A673 (cell line): ENCODE measurements around the gene MPRIP. TPM values are rescaled to one million over a fixed set of nuclear protein-coding genes. Genes with fewer than 3 reads are reported as not detected.

ENCODE experiments used
- BruUV-seq: library from RNA; stranded (reverse); fragments of 400-500 nt; replicated peaks from 2 replicates; lab custom pipeline; 2021; lab: Mats Ljungman, UMichigan
- CTCF ChIA-PET: fragments of 300-600 bp; sonication (Branson Sonifier 250); formaldehyde crosslinking; loops from one replicate; lab custom pipeline; 2022; ENCODE audit warnings: antibody characterized with exemption; lab: Charles Lee
- POLR2A ChIA-PET: fragments of 300-600 bp; sonication (Branson Sonifier 250); formaldehyde crosslinking; loops from one replicate; lab custom pipeline; 2022; ENCODE audit warnings: antibody characterized with exemption; ENCODE audit not compliant: low non-redundant PET; lab: Charles Lee
- DNase-seq: peaks from one replicate; pipeline ENCODE4 v3.0.0-alpha.2; 2015; ENCODE audit warnings: low spot score
- H3K27ac ChIP-seq: fragments of 200-600 bp; sonication (generic); 2 replicates; pipeline ENCODE4 v1.5.1; 2016; ENCODE audit warnings: mixed run types, low read depth, mild to moderate bottlenecking, mixed read lengths, antibody characterized with exemption, low read length; ENCODE audit not compliant: poor library complexity, severe bottlenecking
- H3K27me3 ChIP-seq: fragments of 200-600 bp; sonication (generic); replicated peaks from 2 replicates; pipeline ENCODE4 v1.6.1; 2017; ENCODE audit warnings: mixed run types, low read depth, mild to moderate bottlenecking, mixed read lengths, antibody characterized with exemption, low read length; ENCODE audit not compliant: insufficient read depth, poor library complexity
- H3K36me3 ChIP-seq: fragments of 200-600 bp; sonication (generic); 2 replicates; pipeline ENCODE4 v1.6.1; 2016; ENCODE audit warnings: mixed run types, mild to moderate bottlenecking, mixed read lengths, antibody characterized with exemption, low read length; ENCODE audit not compliant: insufficient read depth, poor library complexity, severe bottlenecking
- H3K4me1 ChIP-seq: fragments of 200-600 bp; sonication (generic); 2 replicates; pipeline ENCODE4 v1.6.1; 2017; ENCODE audit warnings: mixed run types, mild to moderate bottlenecking, mixed read lengths, antibody characterized with exemption, low read length; ENCODE audit not compliant: insufficient read depth, poor library complexity, severe bottlenecking
- H3K4me3 ChIP-seq: fragments of 200-600 bp; sonication (generic); 2 replicates; pipeline ENCODE4 v1.5.1; 2016; ENCODE audit warnings: low read depth, mixed run types, mild to moderate bottlenecking, mixed read lengths, low read length; ENCODE audit not compliant: poor library complexity, severe bottlenecking
- H3K9me3 ChIP-seq: fragments of 200-600 bp; sonication (generic); 2 replicates; pipeline ENCODE4 v1.6.1; 2016; ENCODE audit warnings: mixed run types, low read depth, mild to moderate bottlenecking, mixed read lengths, antibody characterized with exemption, low read length; ENCODE audit not compliant: poor library complexity, severe bottlenecking
- CTCF ChIP-seq: fragments of 300-800, 200-600 bp; sonication (generic); conservative IDR thresholded peaks from 2 replicates; pipeline ENCODE4 v1.5.1; 2017; ENCODE audit warnings: low read depth, mild to moderate bottlenecking, antibody characterized with exemption, low read length, moderate library complexity, mixed read lengths
- EZH2 ChIP-seq: fragments of 200-600 bp; sonication (generic); IDR thresholded peaks from 2 replicates; pipeline ENCODE4 v1.6.1; 2017; ENCODE audit warnings: borderline replicate concordance, low read depth, mild to moderate bottlenecking, mixed read lengths, antibody characterized with exemption, low read length; ENCODE audit not compliant: poor library complexity, severe bottlenecking
- intact Hi-C: fragments of 100-400 bp; cut with micrococcal nuclease; formaldehyde crosslinking; loops from one replicate; pipeline ENCODE4 v1.10.0; 2022; ENCODE audit not compliant: unreplicated experiment
- total RNA-seq: library from RNA; stranded (reverse); gene quantifications from 2 replicates; pipeline ENCODE4 v1.2.3, GENCODE V29; 2021

MPRIP gene
- total RNA-seq, 1 experiment from 2014 or later = 290 TPM

DNA sequence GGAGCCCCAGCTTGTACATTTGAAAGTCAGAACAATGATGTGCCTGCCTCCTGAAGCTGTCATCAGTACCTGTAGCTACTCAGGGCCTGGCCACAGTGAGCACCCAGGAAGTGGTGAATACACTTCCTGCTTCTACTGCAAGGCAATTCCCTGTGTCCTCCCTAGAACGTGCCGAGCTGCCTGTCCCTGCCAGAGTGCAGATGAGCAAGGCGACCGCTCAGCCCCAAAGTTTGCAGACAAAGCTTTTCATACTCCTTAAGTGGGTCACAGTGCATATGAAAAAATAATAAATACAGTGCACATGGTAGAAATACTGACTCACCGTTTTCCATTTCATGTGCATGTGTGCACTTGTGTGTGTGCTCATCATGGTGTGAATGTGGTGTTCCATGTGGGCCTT lies 77.3 kb downstream of the MPRIP start:
- BruUV-seq = no TSS peak
- Histone ChIP-seq H3K4me1 (peaks cover 7% of the 10 kb centered on the region), H3K4me3 (no peak overlapping the region), H3K27ac (peak overlapping the region; percentile 54), H3K9me3 (no peaks in the 10 kb centered on the region), H3K27me3 (no peaks in the 10 kb centered on the region), H3K36me3 (no peaks in the 10 kb centered on the region)
- intact Hi-C loops = no loop called here
- CTCF ChIA-PET = no interaction called here
- POLR2A ChIA-PET = no interaction called here
- TF ChIP-seq CTCF = no peak
- TF ChIP-seq EZH2 = no peak
- no peak for DNase-seq

GRCh38 chr17:17120294-17120693 lies 78.0 kb downstream of the MPRIP start:
- TF ChIP-seq CTCF (no peak), EZH2 (no peak)
- Histone ChIP-seq H3K4me3 (no peak overlapping the region), H3K4me1 (no peaks in the 10 kb centered on the region), H3K27me3 (no peaks in the 10 kb centered on the region), H3K9me3 (no peaks in the 10 kb centered on the region), H3K27ac (no peak overlapping the region), H3K36me3 (no peaks in the 10 kb centered on the region)
- POLR2A ChIA-PET = no interaction called here
- CTCF ChIA-PET = no interaction called here
- intact Hi-C loops = no loop called here
- BruUV-seq = no TSS peak
- no peak for DNase-seq

- no TSS peak for BruUV-seq
- DNase-seq = no peak
- ChIA-PET CTCF (no interaction called here), POLR2A (no interaction called here)
- no peaks in the 10 kb centered on the region for H3K36me3 ChIP-seq
- no peaks in the 10 kb centered on the region for H3K9me3 ChIP-seq
- H3K4me1 ChIP-seq = no peaks in the 10 kb centered on the region
- no peak overlapping the region for H3K4me3 ChIP-seq
- intact Hi-C loops = no loop called here
- TF ChIP-seq EZH2 (no peak), CTCF (no peak)
- no peaks in the 10 kb centered on the region for H3K27me3 ChIP-seq
- no peak overlapping the region for H3K27ac ChIP-seq
Measured at GRCh38 chr17:17120701-17121100, 78.4 kb downstream of the MPRIP start.
